DOHH2 (cell line): ENCODE measurements around the gene ZNRD2.

Experiments
- H3F3A ChIP-seq: fragments of 200-600 bp; sonication (generic), shearing (Covaris generic); 2 replicates; pipeline ENCODE4 v1.6.0; 2016; ENCODE audit warnings: antibody characterized with exemption, mild to moderate bottlenecking; ENCODE audit not compliant: control insufficient read depth, insufficient read depth
- H3K27ac ChIP-seq: fragments of 200-600 bp; sonication (generic); 2 replicates; pipeline ENCODE4 v1.5.1; 2014; ENCODE audit warnings: low read depth, mild to moderate bottlenecking, low read length, moderate library complexity
- H3K27me3 ChIP-seq: fragments of 200-600 bp; sonication (generic); 2 replicates; pipeline ENCODE4 v1.6.1; 2014; ENCODE audit warnings: mild to moderate bottlenecking, low read length, mixed read lengths; ENCODE audit not compliant: control insufficient read depth
- H3K36me3 ChIP-seq: fragments of 200-600 bp; sonication (generic); 2 replicates; pipeline ENCODE4 v1.6.1; 2014; ENCODE audit warnings: mild to moderate bottlenecking, low read length, moderate library complexity, mixed read lengths; ENCODE audit not compliant: control insufficient read depth
- H3K4me1 ChIP-seq: fragments of 200-600 bp; sonication (generic); 2 replicates; pipeline ENCODE4 v1.6.1; 2014; ENCODE audit warnings: mild to moderate bottlenecking, low read length, mixed read lengths; ENCODE audit not compliant: control insufficient read depth
- H3K4me2 ChIP-seq: fragments of 200-600 bp; sonication (generic); 2 replicates; pipeline ENCODE4 v1.6.0; 2014; ENCODE audit warnings: mild to moderate bottlenecking, low read length, moderate library complexity
- H3K4me3 ChIP-seq: fragments of 200-600 bp; sonication (generic); 2 replicates; pipeline ENCODE4 v1.5.1; 2014; ENCODE audit warnings: mild to moderate bottlenecking, low read length, mixed read lengths
- H3K79me2 ChIP-seq: fragments of 200-600 bp; sonication (generic); 2 replicates; pipeline ENCODE4 v1.6.1; 2014; ENCODE audit warnings: mild to moderate bottlenecking, low read length, mixed read lengths; ENCODE audit not compliant: control insufficient read depth
- H3K9me2 ChIP-seq: fragments of 200-600 bp; sonication (generic); replicated peaks from 2 replicates; pipeline ENCODE4 v1.6.1; 2014; ENCODE audit warnings: mild to moderate bottlenecking, low read length, mixed read lengths; ENCODE audit not compliant: control insufficient read depth
- H3K9me3 ChIP-seq: fragments of 200-600 bp; sonication (generic); 2 replicates; pipeline ENCODE4 v1.6.1; 2014; ENCODE audit warnings: antibody characterized with exemption, low read length, mixed read lengths; ENCODE audit not compliant: control insufficient read depth, insufficient read depth
- H4K20me1 ChIP-seq: fragments of 200-600 bp; sonication (generic); 2 replicates; pipeline ENCODE4 v1.6.0; 2014; ENCODE audit warnings: low read depth, mild to moderate bottlenecking, antibody characterized with exemption, low read length, moderate library complexity; ENCODE audit not compliant: control insufficient read depth, insufficient read depth
- EZH2phosphoT487 ChIP-seq: fragments of 200-600 bp; sonication (generic); IDR thresholded peaks from 2 replicates; pipeline ENCODE4 v1.6.1; 2017; ENCODE audit warnings: borderline replicate concordance, mild to moderate bottlenecking, antibody characterized with exemption, low read length, moderate library complexity, mixed read lengths
- TF ChIP-seq, protein P1 (sequence below): fragments of 200-600 bp; sonication (generic); IDR thresholded peaks from one replicate; pipeline ENCODE4 v1.5.1; 2014; ENCODE audit warnings: antibody characterized with exemption, mild to moderate bottlenecking, low read depth, low read length; ENCODE audit not compliant: poor library complexity, severe bottlenecking

ZNRD2 gene

DNA sequence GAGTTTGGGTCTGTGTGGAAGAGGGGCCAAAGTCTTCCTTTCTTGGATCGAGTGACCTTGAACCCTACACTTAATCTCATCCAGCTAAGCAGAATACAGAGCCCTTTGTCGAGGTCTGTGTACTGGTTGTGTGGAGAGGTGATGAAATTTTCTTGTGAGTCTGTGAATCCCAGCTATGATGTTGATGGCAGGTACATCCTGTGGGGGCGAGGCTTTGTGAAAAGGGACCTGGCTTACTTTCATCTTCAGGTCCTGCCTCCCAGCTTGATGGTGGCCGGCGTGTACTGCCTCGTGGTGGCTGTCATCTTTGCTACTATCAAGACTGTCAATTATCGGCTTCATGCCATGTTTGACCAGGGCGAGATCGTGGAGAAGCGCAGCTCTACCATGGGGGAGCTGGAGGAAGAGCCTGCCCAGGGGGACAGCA, 46.3 kb downstream of the ZNRD2 start:
- Histone ChIP-seq H3K79me2 (peaks cover 71% of the 10 kb centered on the region), H3K36me3 (peaks cover 68% of the 10 kb centered on the region), H3K4me3 (peak overlapping the region; percentile 78), H3K9me2 (no peaks in the 10 kb centered on the region), H3K27ac (peak overlapping the region; percentile 78), H3K9me3 (no peaks in the 10 kb centered on the region), H3K4me2 (peak overlapping the region; percentile 93), H3K4me1 (peaks cover 42% of the 10 kb centered on the region), H3K27me3 (no peaks in the 10 kb centered on the region), H3F3A (no peaks in the 10 kb centered on the region; the same call in 1 of the 2 replicates), H4K20me1 (peaks cover 14% of the 10 kb centered on the region; the same call in 1 of the 2 replicates)
- no peak for TF ChIP-seq EZH2phosphoT487
- TF ChIP-seq, protein P1, sequence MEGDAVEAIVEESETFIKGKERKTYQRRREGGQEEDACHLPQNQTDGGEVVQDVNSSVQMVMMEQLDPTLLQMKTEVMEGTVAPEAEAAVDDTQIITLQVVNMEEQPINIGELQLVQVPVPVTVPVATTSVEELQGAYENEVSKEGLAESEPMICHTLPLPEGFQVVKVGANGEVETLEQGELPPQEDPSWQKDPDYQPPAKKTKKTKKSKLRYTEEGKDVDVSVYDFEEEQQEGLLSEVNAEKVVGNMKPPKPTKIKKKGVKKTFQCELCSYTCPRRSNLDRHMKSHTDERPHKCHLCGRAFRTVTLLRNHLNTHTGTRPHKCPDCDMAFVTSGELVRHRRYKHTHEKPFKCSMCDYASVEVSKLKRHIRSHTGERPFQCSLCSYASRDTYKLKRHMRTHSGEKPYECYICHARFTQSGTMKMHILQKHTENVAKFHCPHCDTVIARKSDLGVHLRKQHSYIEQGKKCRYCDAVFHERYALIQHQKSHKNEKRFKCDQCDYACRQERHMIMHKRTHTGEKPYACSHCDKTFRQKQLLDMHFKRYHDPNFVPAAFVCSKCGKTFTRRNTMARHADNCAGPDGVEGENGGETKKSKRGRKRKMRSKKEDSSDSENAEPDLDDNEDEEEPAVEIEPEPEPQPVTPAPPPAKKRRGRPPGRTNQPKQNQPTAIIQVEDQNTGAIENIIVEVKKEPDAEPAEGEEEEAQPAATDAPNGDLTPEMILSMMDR: no peak

DNA sequence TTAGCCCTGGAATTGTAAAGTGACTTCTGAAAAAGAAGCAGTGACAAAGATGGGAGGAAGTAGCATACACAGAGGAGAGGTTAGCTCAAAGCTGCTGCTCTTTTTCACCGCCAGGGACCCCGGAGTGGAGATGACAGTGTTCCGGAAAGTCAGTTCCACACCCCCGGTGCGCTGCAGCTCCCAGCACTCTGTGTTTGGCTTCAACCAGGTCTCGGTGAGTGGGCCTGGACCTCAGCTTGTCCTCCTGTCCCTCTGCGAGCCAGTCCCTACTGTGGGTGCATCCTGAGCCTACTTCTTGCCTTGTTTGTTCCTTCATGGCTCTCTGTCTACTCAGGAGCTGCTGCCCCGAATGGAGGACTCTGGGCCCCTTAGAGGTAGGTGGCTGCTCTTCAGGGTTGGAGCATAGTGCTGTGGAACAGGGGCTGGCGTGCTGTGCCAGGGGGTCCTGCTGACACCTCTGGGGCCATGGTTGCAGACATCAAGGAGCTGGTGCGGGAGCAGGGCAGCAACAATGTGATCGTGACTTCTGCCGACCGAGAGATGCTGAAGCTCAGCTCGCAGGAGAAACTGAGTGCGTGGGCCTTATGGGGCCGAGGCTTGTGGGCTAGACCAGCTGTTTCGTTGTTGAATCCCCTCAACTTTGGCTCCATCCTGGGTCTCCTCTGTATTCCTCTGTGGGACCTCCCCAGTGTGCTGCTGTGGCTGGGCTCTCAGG, 47.0 kb downstream of the ZNRD2 start:
- Histone ChIP-seq H3K79me2 (peaks cover 64% of the 10 kb centered on the region), H3K36me3 (peaks cover 73% of the 10 kb centered on the region), H3K4me2 (peak overlapping the region; percentile 93), H3K27me3 (no peaks in the 10 kb centered on the region), H3K4me3 (peak overlapping the region; percentile 78), H3K27ac (no peak overlapping the region), H3K9me3 (no peaks in the 10 kb centered on the region), H3F3A (no peaks in the 10 kb centered on the region; the same call in 1 of the 2 replicates), H4K20me1 (peaks cover 14% of the 10 kb centered on the region; the same call in 1 of the 2 replicates), H3K4me1 (peaks cover 35% of the 10 kb centered on the region), H3K9me2 (no peaks in the 10 kb centered on the region)
- no peak for TF ChIP-seq EZH2phosphoT487
- TF ChIP-seq, protein P1: no peak

DNA sequence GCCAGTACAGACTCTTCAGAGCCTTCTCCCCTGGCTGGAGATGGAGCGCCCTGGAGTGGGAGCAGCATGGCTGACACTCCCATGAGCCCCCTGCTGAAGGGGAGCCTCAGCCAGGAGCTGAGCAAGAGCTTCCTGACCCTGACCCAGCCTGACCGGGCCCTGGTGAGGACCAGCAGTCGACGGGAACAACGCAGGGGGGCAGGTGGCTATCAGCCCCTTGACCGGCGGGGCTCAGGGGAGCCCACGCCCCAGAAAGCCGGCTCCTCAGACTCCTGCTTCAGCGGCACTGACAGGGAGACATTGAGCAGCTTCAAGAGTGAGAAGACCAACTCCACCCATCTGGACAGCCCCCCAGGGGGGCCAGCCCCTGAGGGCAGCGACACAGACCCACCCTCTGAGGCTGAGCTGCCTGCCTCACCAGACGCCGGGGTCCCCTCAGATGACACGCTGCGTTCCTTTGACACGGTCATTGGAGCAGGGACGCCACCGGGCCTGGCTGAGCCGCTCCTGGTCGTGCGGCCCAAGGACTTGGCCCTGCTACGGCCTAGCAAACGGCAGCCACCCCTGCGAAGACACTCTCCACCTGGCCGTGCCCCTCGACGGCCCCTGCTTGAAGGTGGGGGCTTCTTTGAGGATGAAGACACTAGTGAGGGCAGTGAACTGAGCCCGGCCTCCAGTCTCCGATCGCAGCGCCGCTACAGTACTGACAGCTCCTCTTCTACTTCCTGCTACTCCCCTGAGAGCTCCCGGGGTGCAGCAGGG, 47.9 kb downstream of the ZNRD2 start:
- Histone ChIP-seq H3K4me2 (no peak overlapping the region), H3K79me2 (peaks cover 55% of the 10 kb centered on the region), H3K36me3 (peaks cover 71% of the 10 kb centered on the region), H3K9me2 (no peaks in the 10 kb centered on the region), H3K9me3 (no peaks in the 10 kb centered on the region), H3K4me3 (no peak overlapping the region), H3F3A (no peaks in the 10 kb centered on the region; the same call in 1 of the 2 replicates), H4K20me1 (peaks cover 14% of the 10 kb centered on the region; the same call in 1 of the 2 replicates), H3K27ac (no peak overlapping the region), H3K4me1 (peaks cover 26% of the 10 kb centered on the region), H3K27me3 (no peaks in the 10 kb centered on the region)
- TF ChIP-seq EZH2phosphoT487: no peak
- TF ChIP-seq, protein P1: no peak
